GM12801 (cell line): Measurements from ENCODE around the gene SWT1.

Experiments
- TF ChIP-seq, protein P1 (sequence below): IDR thresholded peaks from one replicate; pipeline ENCODE4 v1.5.1; 2011; ENCODE audit warnings: control low read depth; ENCODE audit not compliant: insufficient read length; ENCODE audit errors: extremely low read depth

The SWT1 gene, protein sequence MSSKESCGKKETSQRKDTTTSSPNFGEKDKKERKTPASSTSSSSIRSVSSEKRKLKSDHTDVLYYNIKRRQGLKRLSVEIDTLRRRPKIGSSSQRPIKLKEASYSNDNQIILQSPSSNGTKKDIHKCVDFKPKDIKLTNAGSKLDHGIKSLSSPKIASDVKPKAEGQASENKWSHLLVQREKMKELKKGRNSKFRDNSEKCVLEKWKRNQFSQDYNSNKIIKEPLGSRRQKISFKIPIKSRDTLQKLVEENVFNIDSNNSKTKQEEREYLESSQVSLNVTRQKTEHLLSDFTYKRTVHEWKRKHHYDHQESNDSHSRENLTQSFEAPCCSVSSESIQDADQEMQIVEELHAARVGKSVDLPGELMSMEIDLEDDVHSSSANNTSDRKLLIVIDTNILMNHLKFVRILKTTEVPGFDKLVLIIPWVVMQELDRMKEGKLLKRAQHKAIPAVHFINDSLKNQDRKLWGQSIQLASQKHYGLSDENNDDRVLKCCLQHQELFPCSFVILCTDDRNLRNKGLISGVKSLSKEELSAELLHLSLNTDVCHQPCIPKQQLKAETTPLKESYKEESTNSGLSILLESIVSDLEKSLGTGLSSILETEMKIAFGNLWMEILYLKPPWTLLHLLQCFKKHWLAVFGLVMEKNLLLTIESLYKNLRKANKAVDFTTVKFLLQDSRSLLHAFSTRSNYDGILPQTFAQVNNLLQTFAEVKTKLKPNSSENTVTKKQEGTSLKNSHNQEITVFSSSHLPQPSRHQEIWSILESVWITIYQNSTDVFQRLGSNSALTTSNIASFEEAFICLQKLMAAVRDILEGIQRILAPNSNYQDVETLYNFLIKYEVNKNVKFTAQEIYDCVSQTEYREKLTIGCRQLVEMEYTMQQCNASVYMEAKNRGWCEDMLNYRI

DNA sequence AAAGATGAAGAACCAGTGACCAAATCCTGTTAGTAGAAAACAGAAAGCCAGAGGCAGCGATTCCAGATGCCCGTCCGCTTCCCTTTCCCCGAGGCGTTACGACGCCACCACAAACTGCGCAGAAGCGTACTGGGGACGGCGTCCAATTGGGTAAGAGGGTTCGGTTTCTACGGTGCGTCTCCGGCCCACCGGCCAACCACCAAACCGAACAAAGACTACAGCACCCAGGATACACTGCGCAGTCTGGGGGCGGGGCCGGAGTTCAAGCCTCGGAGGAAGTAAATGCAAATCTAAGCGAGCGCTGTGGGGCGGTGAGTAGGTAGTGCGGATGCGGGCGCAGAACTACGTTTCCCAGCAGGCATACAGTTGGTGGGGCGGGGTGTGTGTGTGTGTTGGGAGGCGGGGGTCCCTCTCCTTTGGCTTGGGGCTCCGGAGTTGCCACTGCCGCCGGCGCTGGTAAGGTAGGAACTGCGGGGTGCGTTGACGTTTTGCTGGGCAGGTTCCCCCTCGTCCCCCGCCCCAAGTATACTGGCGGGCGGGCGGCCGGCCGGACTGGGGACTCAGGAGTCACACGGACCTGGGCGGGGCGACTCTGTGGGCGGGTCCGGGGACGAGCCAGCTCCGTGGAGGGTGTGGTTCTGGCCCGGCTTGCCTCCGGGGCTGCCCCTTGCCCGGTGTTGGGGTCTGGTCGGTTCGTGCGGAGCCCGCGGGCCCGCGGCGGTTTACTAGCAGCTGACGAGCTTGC is at the start of gene SWT1, which contains the start of gene TRMT1L:
TSS of gene SWT1 (plus strand) at position 314 of the 745 bp plus-strand sequence. CDS start 3,675 bp downstream, outside the sequence.
TSS of gene TRMT1L (minus strand) at position 100 of the 745 bp plus-strand sequence. CDS start 241 bp downstream, outside the sequence.
- TF ChIP-seq, protein P1, sequence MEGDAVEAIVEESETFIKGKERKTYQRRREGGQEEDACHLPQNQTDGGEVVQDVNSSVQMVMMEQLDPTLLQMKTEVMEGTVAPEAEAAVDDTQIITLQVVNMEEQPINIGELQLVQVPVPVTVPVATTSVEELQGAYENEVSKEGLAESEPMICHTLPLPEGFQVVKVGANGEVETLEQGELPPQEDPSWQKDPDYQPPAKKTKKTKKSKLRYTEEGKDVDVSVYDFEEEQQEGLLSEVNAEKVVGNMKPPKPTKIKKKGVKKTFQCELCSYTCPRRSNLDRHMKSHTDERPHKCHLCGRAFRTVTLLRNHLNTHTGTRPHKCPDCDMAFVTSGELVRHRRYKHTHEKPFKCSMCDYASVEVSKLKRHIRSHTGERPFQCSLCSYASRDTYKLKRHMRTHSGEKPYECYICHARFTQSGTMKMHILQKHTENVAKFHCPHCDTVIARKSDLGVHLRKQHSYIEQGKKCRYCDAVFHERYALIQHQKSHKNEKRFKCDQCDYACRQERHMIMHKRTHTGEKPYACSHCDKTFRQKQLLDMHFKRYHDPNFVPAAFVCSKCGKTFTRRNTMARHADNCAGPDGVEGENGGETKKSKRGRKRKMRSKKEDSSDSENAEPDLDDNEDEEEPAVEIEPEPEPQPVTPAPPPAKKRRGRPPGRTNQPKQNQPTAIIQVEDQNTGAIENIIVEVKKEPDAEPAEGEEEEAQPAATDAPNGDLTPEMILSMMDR, result no peak

DNA sequence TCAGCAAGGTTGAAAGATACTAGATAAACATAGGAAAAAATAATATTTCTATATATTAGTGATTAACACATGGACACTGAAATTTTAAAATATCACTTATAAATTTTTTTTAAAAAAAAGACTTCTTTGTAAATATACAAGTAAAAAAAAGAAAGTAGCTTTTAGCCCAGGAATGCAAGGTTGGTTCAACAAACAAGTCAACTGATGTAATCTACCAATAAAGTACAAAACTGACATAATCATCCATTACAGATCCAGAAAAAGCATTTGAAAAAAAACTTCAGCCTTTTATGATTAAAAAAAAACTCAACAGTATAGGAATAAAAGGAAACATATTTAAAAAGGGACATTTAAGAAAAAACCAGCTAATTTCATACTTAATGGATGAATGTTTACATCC is 48.6 kb upstream of the SWT1 start:
- TF ChIP-seq, protein P1, result no peak

DNA sequence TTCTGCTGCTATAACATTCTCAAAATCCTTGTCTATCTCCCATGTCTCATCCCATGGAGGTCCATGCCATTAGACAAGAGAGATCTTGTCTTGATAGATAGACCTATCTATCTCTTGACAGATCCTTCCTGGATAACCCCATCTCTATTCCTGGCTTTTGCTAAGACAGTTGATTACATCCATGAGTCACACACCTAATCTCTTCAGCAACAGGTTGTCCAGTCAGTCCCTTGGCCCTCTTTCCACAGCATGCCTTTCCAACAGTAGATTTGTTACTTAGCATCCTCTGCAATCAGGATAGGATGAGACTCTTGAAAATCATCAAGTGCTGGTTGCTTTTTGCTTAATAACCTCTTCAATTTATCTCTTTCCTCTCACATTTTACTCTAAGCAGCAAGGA is 46.8 kb upstream of the SWT1 start:
- TF ChIP-seq, protein P1, result no peak

DNA sequence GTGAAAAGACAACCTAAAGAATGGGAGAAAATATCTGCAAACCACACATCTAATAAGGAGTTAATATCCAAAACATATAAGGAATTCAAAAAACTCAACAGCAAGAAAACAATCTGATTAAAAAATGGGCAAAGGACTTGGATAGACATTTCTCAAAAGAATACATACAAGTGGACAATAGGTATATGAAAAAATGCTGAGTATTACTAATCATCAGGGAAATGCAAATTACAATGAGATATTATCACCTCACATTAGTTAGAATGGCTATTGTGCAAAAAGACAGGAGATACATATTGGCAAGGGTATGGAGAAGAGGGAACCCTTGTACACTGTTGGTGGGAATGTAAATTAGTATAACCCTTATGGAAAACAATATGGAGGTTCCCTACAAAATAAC is 45.1 kb upstream of the SWT1 start:
- TF ChIP-seq, protein P1, result no peak

DNA sequence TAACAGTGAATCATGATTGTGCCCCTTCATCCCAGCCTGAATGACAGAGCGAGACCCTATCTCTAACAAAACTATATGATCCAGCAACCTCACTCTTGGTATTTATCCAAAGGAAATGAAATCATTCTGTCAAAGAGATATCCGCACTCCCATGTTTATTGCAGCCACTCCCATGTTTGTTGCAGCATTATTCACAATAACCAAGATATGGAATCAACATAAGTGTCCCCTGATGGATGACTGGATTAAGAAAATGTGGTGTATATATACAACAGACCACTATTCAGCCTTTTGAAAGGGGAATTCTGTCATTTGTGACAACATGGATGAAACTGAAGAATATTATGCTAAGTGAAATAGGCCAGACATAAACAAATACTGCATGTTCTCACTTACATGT is 44.6 kb upstream of the SWT1 start:
- TF ChIP-seq, protein P1, result no peak

DNA sequence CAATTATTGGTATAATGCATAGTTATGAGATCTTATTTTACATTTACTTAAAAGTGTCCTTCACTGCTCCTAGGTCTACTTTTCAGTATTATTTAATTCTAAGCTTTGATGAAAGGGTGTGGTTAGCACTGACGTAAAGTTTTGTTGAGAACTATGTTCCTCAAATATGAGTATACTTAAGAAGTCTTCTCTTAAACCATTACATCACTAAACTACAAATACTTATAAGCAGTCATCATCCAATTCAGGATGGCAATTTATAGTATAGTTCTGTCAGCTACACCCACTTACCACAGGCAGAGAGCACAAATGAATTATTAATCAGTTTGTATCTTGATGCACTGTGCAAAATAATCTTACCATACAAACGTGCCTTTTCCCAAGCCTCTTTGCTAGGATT is 27.3 kb upstream of the SWT1 start:
- TF ChIP-seq, protein P1, result no peak
